AG04450 (cell line): ENCODE measurements around the gene FSTL4. TPM values are rescaled to one million over a fixed set of nuclear protein-coding genes. Genes with fewer than 3 reads are reported as not detected.

ENCODE experiments used
- CTCF ChIA-PET: fragments of 300-600, 350-600 bp; formaldehyde crosslinking; extraction: SDS; loops from one replicate; lab custom pipeline; 2022; ENCODE audit warnings: antibody characterized with exemption, inconsistent platforms; lab: Charles Lee
- POLR2A ChIA-PET: fragments of 350-600 bp; formaldehyde crosslinking; extraction: SDS; loops from one replicate; lab custom pipeline; 2021; ENCODE audit warnings: antibody characterized with exemption, inconsistent platforms; lab: Yijun Ruan, JAX
- DNase-seq: peaks from one replicate; pipeline ENCODE4 v3.0.0-alpha.2; 2011; ENCODE audit warnings: low read depth, low spot score
- H3K27ac ChIP-seq: one replicate; pipeline ENCODE4 v1.5.1; 2012; ENCODE audit warnings: low read depth, low read length, control low read depth
- H3K27me3 ChIP-seq: one replicate; pipeline ENCODE4 v1.6.0; 2012; ENCODE audit warnings: low read length; ENCODE audit not compliant: control insufficient read depth, insufficient read depth
- H3K4me3 ChIP-seq: 2 replicates; pipeline ENCODE4 v1.5.1; 2011; ENCODE audit warnings: mild to moderate bottlenecking, low read depth, low read length, control low read depth
- H3K9me3 ChIP-seq: 2 replicates; pipeline ENCODE4 v1.5.1; 2012; ENCODE audit warnings: low read length; ENCODE audit not compliant: control insufficient read depth, insufficient read depth
- polyA plus RNA-seq: library from polyadenylated mRNA; depleted of rRNA; stranded (reverse); fragments of >200 nt; gene quantifications from 2 replicates; pipeline ENCODE4 v1.2.3, GENCODE V29; 2011
- TF ChIP-seq, protein P1 (sequence below): IDR thresholded peaks from 2 replicates; pipeline ENCODE4 v1.5.1; 2011; ENCODE audit warnings: low read depth, low read length, control low read depth, inconsistent platforms

The FSTL4 gene
- polyA plus RNA-seq, 1 experiment: 0.11 TPM

DNA sequence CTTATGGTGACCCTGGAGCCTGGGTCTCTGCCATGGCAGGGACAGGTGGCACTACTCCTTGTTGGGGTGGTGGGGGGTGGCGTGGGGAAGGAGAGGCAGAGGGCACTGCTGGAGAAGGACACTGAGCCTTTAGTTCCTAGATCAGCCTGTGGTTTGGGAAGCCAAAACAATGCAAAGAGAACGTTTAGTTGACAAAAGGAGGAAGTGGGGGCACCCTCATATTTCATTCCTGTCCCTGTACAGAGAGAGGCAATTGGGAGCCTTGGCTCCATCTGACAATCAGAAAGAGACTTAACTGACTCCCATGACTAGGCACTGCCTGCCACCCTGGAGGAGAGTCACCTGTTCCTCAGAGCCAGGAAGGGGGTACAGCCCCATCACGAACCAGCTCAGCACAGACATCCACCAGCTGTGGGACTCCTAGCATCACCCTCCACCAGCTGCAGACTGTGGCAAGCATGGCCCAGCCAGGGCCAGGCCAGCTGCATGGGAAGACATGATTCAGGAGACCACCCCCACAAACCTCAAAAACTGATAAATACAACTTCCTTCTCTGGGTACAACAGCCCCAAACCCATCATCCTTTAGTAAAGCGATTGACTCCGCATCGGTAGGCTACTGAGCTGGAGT is 303.1 kb downstream of the FSTL4 start:
- CTCF ChIA-PET: interaction anchor here (1.5 kb wide), 1 partner anchor 198 kb away, joined by 5 read pairs; no protein-coding TSS in a partner anchor
- Histone ChIP-seq H3K4me3 (no peak overlapping the region), H3K27ac (no peak overlapping the region), H3K9me3 (no peaks in the 10 kb centered on the region; the same call in 1 of the 2 replicates), H3K27me3 (peaks cover 9% of the 10 kb centered on the region)
- DNase-seq: no peak
- POLR2A ChIA-PET: no interaction called here
- TF ChIP-seq, protein P1, sequence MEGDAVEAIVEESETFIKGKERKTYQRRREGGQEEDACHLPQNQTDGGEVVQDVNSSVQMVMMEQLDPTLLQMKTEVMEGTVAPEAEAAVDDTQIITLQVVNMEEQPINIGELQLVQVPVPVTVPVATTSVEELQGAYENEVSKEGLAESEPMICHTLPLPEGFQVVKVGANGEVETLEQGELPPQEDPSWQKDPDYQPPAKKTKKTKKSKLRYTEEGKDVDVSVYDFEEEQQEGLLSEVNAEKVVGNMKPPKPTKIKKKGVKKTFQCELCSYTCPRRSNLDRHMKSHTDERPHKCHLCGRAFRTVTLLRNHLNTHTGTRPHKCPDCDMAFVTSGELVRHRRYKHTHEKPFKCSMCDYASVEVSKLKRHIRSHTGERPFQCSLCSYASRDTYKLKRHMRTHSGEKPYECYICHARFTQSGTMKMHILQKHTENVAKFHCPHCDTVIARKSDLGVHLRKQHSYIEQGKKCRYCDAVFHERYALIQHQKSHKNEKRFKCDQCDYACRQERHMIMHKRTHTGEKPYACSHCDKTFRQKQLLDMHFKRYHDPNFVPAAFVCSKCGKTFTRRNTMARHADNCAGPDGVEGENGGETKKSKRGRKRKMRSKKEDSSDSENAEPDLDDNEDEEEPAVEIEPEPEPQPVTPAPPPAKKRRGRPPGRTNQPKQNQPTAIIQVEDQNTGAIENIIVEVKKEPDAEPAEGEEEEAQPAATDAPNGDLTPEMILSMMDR: no peak

DNA sequence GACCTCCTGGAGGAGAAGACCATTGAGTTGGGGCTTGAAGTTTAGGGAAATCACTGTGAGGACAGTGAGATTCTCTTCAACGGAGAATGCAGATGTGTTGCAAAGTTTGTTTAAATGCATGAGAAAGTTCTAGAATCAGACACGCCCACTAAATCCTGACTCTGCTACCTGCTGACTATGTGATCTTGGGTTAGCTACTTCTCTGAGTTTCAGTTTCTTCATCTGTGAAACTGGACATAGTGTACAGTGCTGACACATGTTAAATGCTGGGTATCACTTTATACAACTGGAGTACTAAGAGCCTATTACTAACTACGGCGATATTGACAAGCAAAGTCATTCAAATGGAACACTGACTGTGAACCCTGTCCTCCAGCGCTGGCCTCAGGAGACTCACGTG is 305.1 kb downstream of the FSTL4 start:
- TF ChIP-seq, protein P1: no peak
- Histone ChIP-seq H3K27ac (no peak overlapping the region), H3K9me3 (no peaks in the 10 kb centered on the region), H3K27me3 (peaks cover 19% of the 10 kb centered on the region), H3K4me3 (no peak overlapping the region)
- DNase-seq: no peak
- POLR2A ChIA-PET: interaction anchor here (0.6 kb wide), 1 partner anchor 369 kb away, joined by 3 read pairs; no protein-coding TSS in a partner anchor
- CTCF ChIA-PET: no interaction called here

DNA sequence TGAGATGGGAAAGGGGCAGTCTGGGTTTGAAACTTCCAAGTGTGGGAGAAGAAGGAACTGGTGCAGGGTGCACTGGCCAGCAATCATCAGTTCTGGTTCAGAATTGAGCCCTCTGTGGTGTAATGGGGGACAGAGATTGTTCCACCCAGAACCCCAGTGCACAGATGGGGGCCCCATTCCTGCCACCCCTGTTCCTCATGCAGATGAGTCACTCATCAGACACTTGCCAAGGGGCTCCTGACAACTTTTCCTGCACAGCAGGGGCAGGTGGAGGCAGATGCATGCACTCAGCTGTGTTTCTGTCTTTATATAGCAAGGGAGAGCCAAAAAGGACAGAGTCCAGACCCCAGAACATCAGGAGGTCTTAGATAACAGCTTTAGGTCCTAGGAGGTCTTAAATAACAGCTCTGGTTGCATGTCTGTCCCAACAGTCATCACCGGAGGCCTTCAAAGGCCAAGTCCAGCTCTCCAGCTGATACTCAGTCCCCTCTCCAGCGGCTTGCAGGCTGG is 307.6 kb downstream of the FSTL4 start:
- no peaks in the 10 kb centered on the region for H3K9me3 ChIP-seq
- ChIA-PET POLR2A (no interaction called here), CTCF (no interaction called here)
- peaks cover 15% of the 10 kb centered on the region for H3K27me3 ChIP-seq
- TF ChIP-seq, protein P1: no peak
- DNase-seq: no peak
- H3K27ac ChIP-seq: no peak overlapping the region
- H3K4me3 ChIP-seq: no peak overlapping the region

DNA sequence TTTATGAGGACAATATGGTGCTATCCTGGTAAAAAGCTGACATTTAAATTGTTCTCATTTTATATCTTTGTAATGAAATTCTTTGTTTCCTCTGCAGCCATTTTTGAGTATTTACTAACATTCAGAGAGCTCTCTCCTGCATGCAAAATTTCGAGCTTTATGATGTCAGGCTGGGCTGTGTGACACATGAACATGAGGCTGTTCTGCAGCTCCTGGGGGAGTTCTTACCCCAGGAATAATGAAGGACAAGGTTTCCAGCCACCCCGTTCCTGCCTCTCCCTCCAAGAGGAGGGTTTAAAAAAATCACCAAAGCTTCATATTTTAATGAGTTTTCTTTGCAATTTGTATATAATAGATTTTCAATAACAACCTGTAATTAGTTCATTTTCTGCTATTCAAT is 308.2 kb downstream of the FSTL4 start:
- Histone ChIP-seq H3K27ac (no peak overlapping the region), H3K27me3 (peaks cover 15% of the 10 kb centered on the region), H3K4me3 (no peak overlapping the region), H3K9me3 (no peaks in the 10 kb centered on the region)
- CTCF ChIA-PET: interaction anchor here (0.6 kb wide), 1 partner anchor 100 kb away, joined by 8 read pairs; no protein-coding TSS in a partner anchor
- POLR2A ChIA-PET: no interaction called here
- TF ChIP-seq, protein P1: no peak
- no peak for DNase-seq

DNA sequence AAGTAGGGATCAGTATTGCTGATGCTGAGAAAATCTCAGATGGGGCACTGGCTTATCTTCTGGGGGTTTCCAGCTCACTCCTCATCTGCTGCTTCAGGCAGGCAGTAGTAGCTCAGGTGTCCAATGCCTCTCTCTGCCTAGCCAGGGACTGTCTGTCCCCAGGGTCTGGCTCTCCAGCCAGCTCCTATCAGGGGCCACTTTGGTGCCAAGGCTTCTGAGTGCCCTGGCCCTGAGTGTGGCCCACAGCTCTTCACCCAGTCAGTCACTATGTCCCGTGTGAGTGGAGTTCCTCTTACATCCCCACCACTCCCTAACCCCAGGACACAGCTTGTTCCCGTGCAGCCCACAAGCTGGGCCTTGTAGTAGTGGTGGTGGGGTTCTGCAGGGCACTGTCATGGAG is 309.0 kb downstream of the FSTL4 start:
- Histone ChIP-seq H3K27me3 (peaks cover 17% of the 10 kb centered on the region), H3K9me3 (no peaks in the 10 kb centered on the region), H3K27ac (no peak overlapping the region), H3K4me3 (no peak overlapping the region)
- DNase-seq: no peak
- ChIA-PET POLR2A (no interaction called here), CTCF (interaction anchor here (0.6 to 1.5 kb wide), 2 partner anchors 99 to 192 kb away, joined by 4 to 8 read pairs; no protein-coding TSS in a partner anchor)
- TF ChIP-seq, protein P1: no peak
